Limb (tissue), 2 donors: Measurements from ENCODE around the gene SLC2A10.

Experiments
- DNase-seq, 2 donors: peaks; one replicate each; pipeline ENCODE4 v3.0.0-alpha.2; 2016; ENCODE audit errors: extremely low spot score in 2 of 2

The SLC2A10 gene

DNA sequence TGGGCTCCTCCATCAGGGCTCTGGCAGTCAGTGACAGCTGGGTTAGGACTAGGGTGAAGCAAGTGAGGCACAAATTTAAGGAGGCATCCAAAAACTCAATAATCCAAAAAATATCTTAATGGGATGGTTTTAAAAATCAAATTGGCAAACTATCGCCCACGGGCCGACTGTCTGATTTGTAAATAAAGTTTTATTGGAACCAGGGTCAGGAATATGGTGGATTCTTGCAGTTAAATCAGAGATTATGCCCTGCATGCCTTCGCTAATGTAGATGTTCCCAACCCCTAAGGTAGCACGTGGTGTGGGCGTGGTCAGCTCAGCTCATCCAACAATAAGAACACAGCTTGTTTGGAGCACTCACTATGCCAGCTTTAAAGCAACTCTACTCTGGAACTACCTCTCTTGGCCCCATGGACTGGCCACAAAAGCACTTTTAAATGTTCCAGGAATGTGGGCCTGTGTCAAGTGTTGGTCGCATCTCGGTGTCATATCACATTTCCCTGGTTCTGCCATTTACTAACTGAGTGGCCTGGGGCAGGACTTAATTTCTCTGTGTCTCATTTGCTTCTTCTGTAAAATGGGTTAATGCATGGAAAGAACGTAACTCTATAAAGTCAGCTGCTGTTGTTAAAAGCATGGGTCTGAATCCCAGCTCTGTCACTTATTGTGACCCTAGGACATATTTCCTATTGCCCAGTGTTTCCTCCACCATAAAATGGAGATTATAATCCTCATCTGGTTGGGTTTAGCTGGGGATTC, 27.2 kb upstream of the SLC2A10 start:
- DNase-seq = no peak

- DNase-seq = no peak
These were observed 26.3 kb upstream of the SLC2A10 start for GRCh38 chr20:46683011-46683667.

- DNase-seq = no peak
These were observed 25.8 kb upstream of the SLC2A10 start for GRCh38 chr20:46683668-46683938.

DNA sequence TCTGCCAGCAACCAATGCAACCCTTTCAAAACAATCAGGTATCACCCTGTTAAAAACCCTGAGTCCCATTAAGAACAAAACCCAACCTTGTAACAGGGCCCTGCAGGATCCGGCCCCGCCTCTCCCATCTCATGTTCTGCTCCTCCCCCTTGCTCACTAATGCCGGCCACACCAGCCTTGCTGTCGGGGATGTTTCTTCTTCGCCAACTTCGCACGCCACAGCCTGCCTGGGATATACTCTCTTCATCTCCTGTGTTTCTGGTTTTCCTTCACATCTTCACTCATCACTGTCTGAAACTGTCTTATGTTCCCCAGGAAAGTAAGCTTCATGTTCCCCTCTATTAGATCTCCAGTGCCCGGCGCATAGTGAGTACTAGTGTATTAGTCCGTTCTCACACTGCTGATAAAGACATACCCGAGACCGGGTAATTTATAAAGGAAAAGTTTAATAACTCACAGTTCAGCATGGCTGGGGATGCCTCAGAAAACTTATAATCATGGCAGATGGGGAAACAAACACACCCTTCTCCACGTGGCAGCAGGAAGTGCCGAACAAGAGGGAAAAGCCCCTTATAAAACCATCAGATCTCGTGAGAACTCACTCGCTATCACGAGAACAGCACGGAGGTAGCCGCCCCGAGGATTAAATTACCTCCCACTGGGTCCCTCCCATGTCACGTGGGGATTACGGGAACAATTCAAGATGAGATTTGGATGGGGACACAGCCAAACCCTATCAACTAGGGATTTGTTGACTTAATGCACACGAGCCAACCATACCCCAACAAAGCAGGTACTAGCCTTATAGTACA, 25.3 kb upstream of the SLC2A10 start:
- DNase-seq = peak; percentile 60 to 72

- DNase-seq = no peak
These were observed 21.0 kb upstream of the SLC2A10 start for GRCh38 chr20:46688151-46689081.

DNA sequence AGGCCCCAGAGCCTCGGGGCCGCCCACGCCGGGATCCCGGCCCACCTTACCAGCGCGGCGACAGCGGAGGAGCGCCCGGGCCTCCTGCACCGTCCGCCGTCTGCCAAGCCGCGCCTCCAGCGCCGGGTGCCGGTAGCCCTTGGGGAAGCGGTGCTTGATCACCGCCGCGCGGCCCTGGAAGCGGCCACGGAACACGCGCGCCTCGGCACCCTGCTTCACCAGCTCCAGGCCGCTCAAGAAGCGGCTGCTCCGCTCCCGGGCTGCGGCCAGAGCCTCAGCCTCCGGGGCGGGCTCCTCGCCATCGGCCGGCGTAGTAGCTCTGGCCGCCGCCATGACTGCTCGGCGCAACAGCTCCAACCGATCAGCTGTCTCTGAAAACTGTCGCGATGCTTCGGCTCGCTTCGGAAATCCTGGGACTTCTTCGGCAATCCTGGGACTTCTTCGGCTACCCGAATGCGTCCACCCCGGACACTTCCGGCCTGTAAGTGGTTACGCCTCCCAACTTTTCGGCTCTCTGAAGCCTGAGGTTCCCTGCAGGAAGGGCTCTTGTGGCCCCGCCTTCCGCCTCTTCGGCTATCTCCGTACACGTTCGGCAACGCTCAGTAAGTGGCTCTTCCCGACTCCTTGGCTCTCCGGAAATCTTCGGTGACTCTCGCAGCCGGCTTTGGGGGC, 20.2 kb upstream of the SLC2A10 start, which contains the start of gene TP53RK:
TP53RK (minus strand) TSS at position 363 of the 672 bp plus-strand sequence; CDS start at position 333, 30 bp downstream.
- DNase-seq = peak; percentile 96 to 100

GRCh38 chr20:46689754-46690085, 19.7 kb upstream of the SLC2A10 start:
- DNase-seq = no peak

DNA sequence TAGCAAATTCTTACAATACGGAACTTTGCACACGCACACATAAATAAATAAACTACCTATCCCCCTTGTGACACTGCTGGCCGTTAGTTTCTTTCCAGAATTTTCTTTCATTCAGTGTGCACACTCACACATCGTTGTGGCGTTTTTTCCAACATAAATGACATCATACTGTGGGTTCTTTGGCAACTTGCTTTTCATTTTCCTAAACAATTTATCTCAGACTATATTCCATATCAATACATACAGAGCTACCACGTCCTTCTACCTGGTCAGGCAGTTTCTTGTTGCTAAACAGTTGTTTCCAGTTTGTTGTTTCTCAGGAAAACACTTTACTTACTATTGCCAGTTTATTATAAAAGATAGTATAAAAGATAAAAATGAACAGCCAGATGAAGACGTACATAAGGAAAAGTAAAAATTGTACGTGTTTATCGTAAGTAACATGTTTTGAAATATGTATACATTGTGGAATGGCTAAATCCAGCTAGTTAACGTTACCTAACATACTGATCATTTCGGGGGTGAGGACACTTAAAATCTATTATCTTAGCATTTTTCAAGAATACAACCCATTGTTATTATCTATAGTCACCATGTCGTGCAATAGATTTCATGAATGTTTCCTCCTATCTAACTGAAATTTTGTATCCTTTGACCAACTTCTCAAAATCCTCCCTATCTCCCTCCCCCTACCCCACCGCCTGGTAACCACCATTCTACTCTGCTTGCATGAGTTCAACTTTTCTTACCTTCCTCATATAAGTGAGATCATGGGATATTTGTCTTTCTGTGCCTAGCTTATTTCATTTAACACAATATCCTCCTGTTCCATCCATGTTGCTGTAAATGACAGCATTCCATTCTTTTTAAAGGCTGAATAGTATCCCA, 19.0 kb upstream of the SLC2A10 start:
- DNase-seq = no peak

DNA sequence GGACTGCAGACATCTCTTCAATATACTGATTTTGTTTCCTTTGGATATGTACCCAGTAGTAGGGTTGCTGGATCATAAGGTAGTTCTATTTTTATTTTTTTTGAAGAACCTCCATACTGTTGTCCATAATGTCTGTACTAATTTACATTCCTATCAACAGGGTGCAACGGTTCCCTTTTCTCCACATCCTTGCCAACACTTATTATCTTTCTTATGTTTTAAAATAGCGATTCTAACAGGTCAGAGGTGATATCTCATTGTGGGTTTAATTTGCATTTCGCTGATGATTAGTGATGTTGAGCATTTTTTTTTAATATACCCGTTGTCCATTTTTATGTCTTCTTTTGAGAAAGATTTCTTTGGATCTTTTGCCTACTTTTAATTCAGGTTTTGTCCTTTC, 18.3 kb upstream of the SLC2A10 start:
- DNase-seq = no peak

DNA sequence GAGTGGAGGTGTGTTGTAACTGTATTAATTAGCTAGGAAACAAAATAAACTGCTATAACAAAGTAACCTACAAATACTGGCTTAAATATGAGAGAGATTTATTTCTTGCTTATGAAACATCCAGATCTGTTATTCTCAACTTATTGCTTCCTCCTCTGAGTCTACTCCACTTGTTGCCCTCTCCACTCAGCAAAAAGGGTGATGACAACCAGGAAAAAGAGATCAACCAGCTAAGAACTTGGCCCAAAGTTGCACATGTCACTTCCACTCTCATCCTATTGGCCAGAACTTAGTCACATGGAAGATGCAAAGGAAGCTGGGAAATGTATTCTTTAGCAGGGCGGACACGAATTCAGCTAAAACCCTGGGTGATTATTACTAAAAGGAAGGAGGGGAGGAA, 15.0 kb upstream of the SLC2A10 start:
- peak in 1 of 2 donors; percentile 33 for DNase-seq

GRCh38 chr20:46695892-46696291, 13.6 kb upstream of the SLC2A10 start:
- DNase-seq = peak in 1 of 2 donors; percentile 21

- DNase-seq = no peak
These were observed 12.6 kb upstream of the SLC2A10 start for GRCh38 chr20:46696791-46697279.

DNA sequence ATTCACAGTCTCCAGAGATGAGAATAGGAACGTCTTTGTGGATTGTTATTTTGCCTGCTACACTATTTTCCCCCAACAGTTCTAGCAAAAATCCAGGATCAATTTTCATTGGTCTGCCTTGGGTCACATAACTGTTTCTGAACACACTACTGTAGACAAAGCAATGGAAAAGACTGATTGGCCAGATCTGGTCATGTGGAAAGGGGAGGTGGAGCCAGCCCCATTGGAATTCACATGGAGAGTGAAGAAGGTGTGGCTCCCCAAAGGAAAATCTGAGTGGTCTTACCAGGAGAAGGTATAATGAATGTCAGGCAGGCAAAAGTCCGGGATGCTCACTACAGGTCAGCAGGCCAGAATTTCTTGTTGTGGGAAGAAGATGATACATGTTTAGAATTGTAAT, 10.7 kb upstream of the SLC2A10 start:
- no peak for DNase-seq

DNA sequence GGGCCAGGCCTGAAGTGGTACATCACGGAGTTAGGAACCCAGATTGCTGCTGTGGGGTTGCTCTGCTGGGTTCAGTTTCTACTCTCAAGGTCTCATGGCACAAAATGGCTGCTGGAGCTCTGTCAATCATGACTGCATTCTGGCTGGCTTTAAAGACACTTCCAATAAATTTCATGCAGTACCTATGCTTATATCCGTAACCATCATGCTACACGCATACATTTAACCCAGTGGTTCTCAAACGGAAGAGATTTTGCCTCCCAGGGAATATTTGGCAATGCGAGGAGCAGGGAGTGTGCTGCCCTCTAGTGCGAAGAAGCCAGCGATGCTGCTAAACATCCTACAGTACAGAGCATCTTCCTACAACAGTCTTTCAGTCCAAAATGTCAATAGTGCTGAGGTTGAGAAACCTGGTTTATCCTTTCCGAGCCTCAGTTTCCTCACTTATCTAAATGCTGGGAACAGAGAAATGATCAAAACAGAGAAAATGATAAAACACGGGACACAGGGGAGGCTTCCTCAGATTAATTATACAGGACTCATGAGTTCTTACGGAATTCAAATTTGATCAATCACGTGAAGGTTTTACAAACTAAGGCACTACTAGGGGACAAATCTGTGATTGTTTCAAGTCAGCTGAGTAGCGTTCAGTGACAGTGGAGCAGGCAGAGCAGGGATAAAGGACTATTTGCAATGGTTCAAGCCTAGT, 9.6 kb upstream of the SLC2A10 start:
- no peak for DNase-seq

DNA sequence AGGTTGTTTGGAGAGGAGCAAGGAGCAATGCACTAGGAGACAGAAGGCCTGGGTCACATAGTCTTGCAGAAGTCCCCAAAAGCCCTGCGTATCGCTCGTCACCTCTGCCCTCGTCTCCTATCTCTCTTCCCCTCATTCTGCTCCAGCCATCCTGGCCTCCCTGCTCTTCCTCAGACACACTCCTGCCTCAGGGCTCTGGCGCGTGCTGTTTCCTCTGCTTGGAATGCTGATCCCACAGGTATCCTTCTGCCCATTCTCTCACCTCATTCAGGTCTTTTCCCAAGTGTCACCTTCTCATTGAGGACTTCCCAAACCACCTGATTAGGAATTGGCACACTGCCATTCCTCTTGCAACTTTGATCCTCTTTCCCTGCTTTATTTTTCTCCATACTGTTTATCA, 9.0 kb upstream of the SLC2A10 start:
- no peak for DNase-seq

- no peak for DNase-seq
These were observed 8.4 kb upstream of the SLC2A10 start for GRCh38 chr20:46701057-46701456.

DNA sequence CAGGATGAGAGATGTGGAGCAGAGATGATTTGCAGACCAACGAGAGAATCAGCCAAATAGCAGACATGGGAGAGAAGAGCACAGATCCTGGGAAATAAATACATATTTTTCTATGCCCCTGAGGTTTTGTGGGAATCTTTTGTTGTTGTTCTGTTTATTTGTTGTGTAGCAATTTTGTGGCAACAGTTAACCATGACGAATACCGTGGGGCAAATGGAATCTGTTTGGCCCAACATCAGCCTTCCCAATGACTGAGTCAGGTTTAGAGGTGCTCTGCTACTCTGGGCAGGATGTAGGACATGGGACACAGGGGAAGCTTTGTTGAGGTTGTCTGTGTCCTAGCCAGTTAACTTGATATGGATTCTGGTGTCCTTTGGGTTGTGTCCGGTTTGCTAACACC, 7.9 kb upstream of the SLC2A10 start:
- no peak for DNase-seq

- no peak for DNase-seq
These were observed 7.5 kb upstream of the SLC2A10 start for GRCh38 chr20:46701986-46702385.
